Metanephros (tissue), 2 donors: ENCODE measurements around the gene KIAA2012. TPM values are rescaled to one million over a fixed set of nuclear protein-coding genes. Genes with fewer than 3 reads are reported as not detected.

ENCODE experiments used
- small RNA-seq: library from RNA; depleted of rRNA; stranded (forward); fragments of <200 nt; gene quantifications from one replicate; pipeline ENCODE3, GENCODE V24; 2014; ENCODE audit warnings: low replicate concordance
- total RNA-seq: library from RNA; depleted of rRNA; stranded (reverse); fragments of >200 nt; gene quantifications from one replicate; pipeline ENCODE4 v1.2.3, GENCODE V29; 2014

KIAA2012 gene
- total RNA-seq: 0.18 TPM

GRCh38 chr2:202072737-202073401 is at the start of gene KIAA2012:
Gene KIAA2012, plus strand, starts transcription at chr2:202073255. Its CDS starts 373 bp downstream, at chr2:202073628.

GRCh38 chr2:202033317-202034248 is 39.5 kb upstream of the KIAA2012 start, which contains the start of gene FZD7:
Gene FZD7, plus strand, starts transcription at chr2:202033855. Its CDS starts 793 bp downstream, at chr2:202034648.

DNA sequence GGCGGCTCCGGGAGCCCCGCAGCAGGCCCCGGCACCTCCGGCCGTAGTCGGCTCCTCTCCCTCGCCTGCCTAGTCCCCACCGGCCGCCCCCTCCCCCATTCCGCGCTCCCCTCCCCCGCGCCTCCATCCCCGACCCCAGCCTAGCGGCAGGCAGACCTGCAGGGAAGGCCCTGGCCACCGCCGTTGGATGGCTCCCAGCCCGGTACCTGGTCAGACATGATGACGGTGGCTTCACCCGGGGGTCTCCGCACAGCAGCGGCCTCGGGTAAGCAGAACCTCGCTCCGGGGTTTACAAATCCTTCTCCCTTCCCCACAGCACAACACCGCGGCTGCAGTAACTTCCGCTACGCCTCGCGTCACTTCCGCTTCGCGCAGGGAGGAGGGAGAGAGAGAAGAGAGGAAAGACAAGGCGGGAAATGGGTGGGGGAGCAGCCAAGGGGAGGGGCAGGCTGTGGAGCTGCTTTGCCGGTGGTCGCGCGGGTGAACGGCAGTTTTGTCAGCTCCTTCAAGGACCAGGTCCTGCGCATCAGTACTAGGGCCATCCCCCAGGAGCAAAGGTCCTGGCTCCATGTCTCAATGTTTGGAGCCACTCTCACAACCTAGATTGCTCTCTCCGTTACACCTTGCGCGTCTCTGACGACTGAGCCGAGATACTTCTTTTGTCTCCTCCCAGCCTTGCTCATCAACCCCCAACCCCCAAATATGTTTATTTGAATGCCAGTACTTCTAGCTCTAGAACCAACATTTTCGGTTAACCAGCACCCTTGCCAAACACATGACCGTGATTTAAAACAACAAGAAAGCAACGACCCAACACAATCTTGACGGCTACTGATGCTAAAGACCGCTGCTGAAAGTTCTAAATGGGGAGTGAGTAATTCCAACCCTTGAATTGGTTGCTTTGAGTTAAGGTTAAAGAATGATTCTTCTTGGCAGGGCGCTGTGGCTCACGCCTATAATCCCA is 165.5 kb downstream of the KIAA2012 start, which contains the start of gene SUMO1:
Gene SUMO1 (minus strand): TSS at position 364 of the 964 bp plus-strand sequence. CDS start 146 bp downstream, at position 218.

Small RNAs within 50 kb of the gene (small RNA-seq; reads per million reads assigned to genes)
- gene AC079354.2: not detected

Other genes with a start within 250 kb of the KIAA2012 start
- 76.1 TPM for gene FZD7, start 39.4 kb upstream of the KIAA2012 start, total RNA-seq
- gene SUMO1, start 165.3 kb downstream of the KIAA2012 start, total RNA-seq: 82.0 TPM
- 78.1 TPM for gene NOP58, start 192.5 kb downstream of the KIAA2012 start, total RNA-seq